Activated gamma-delta T cell (primary cell): ENCODE data around the gene PPTC7.
"Not testable (repeated sequence)": the region's sequence is repeated elsewhere in the genome, so short reads cannot be mapped to it uniquely, and the experiment has no call there.

Source experiments
- DNase-seq: peaks from one replicate; lab custom pipeline; 2025; lab: John Stamatoyannopoulos, UW

The PPTC7 gene

GRCh38 chr12:110585231-110585799, 2.2 kb upstream of the PPTC7 start:
- no peak for DNase-seq

GRCh38 chr12:110582276-110583136, 612 bp downstream of the PPTC7 start:
- DNase-seq, result peak; percentile 74

GRCh38 chr12:110581931-110582275, 1.2 kb downstream of the PPTC7 start:
- no peak for DNase-seq

DNA sequence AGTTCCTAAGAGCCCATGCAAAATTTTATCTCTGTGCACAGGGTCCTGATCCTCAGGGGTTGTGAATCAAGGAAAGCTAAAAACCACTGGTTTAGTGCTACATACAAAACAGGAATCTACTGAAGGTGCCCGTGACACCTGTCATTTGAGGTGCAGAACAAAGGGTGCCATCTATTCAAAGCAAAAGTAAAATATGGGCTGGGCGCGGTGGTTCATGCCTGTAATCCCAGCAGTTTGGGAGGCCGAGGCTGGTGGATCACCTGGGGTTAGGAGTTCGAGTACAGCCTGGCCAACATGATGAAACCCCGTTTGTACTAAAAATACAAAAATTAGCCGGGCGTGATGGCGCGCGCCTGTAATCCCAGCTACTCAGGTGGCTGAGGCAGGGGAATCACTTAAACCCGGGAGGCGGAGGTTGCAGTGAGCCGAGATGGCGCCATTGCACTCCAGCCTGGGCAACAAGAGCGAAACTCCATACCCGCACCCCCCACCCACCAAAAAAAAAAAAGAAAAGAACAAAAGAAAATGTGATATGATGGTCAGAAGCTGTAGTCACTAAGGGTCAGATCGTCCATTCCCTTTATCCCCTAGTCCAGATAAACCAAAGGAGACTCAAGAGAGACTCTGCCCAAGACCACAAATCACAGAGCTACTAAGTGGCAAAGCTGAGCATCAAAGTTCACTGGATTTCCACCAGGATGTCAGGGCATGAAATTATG, 3.4 kb downstream of the PPTC7 start:
- no peak for DNase-seq

- no peak for DNase-seq
Measured at GRCh38 chr12:110578694-110579534, 4.2 kb downstream of the PPTC7 start.

- DNase-seq, result no peak
Measured at GRCh38 chr12:110577864-110578693, 5.0 kb downstream of the PPTC7 start.

- no peak for DNase-seq
Measured at GRCh38 chr12:110576504-110576903, 6.6 kb downstream of the PPTC7 start.

- DNase-seq, result no peak
Measured at GRCh38 chr12:110575326-110575725, 7.8 kb downstream of the PPTC7 start.

DNA sequence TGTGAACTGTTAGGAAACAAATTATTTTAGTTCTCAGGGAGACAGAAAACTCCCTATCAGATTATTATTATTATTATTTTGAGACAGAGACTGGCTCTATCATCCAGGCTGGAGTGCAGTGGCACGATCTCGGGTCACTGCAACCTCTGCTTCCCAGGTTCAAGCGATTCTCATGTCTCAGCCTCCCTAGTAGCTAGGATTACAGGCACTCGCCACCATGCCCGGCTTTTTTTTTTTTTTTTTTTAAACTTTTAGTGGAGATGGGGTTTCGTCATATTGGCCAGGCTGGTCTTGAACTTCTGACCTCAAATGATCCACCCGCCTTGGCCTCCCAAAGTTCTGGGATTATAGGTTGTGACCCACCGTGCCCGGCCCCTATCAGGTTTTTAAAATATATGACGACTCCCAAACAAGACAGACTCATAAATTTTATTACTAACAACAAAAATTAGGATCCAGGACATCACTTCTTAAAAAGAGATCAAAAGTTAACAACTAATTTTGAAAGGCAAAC, 8.3 kb downstream of the PPTC7 start:
- not testable (repeated sequence) for DNase-seq

DNA sequence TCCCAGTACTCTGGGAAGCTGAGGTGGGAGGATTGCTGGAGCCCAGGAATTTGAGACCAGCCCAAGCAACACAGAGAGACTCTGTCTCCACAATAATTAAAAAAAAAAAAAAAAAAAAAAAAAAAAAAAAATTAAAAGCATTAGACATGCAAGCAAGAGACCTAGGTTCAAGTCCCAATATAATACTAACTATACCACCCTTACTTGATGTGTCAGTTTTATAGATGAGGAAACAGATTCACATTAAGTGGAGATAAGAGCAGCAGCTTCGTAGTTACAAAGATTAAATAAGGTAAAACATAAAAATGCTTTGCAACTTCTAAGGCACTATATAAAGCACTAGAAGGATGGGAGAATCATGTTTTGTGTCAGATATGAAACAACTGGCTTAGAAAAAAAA, 9.1 kb downstream of the PPTC7 start:
- no peak for DNase-seq

DNA sequence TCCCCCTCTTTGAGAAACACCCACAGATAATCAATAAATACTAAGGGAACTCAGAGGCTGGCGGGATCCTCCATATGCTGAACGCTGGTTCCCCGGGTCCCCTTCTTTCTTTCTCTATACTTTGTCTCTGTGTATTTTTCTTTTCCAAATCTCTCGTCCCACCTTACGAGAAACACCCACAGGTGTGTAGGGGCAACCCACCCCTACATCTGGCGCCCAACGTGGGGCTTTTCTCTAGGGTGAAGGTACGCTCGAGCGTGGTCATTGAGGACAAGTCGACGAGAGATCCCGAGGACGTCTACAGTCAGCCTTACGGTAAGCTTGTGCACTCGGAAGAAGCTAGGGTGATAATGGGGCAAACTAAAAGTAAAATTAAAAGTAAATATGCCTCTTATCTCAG, 12.3 kb downstream of the PPTC7 start:
- not testable (repeated sequence) for DNase-seq

DNA sequence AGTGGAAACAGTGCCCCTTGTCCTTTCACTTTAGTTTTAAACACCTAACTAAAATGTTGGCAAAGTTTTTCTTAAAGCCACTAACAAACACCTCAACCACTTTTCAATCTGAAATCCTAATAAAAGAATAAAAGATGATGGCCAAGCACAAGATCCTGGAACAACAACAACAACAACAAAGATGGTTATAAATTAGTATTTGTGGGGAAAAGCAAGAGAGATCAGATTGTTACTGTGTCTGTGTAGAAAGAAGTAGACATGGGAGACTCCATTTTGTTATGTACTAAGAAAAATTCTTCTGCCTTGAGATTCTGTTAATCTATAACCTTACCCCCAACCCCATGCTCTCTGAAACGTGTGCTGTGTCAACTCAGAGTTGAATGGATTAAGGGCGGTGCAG, 13.3 kb downstream of the PPTC7 start:
- not testable (repeated sequence) for DNase-seq

DNA sequence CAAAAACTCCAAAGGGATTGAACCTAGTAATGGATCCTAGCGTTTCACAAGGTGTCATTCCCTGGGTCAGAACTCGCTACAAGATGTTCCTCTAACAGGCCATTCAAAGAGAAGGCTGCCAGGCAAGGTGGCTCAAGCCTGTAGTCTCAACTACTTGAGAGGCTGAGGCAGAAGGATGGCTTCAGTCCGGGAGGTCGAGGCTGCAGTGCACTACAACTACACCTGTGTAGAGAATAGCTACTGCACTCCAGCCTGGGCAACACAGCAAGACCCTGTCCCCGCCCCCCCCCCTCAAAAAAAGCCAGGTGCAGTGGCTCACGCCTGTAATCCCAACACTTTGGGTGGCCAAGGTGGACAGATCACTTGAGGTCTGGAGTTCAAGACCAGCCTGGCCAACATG, 14.4 kb downstream of the PPTC7 start:
- no peak for DNase-seq

DNA sequence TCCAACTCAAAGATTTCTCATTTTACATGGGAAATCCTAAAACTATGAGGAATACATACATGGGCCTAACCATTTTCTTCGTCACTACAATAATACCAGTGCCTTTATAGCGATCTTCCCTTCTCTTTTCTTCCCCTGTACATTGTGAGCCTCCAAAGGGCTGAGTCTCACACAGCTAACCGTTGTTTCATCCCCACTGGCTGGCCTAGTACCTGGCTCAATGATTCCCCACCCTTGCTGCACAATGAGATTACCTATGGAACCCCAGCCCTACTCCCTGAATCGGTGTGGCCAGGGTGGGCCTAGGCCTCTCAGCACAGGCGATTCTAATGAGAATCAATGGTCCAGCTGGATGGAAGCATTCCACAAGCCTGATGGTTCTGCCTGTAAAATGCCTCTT, 16.1 kb downstream of the PPTC7 start:
- no peak for DNase-seq

DNA sequence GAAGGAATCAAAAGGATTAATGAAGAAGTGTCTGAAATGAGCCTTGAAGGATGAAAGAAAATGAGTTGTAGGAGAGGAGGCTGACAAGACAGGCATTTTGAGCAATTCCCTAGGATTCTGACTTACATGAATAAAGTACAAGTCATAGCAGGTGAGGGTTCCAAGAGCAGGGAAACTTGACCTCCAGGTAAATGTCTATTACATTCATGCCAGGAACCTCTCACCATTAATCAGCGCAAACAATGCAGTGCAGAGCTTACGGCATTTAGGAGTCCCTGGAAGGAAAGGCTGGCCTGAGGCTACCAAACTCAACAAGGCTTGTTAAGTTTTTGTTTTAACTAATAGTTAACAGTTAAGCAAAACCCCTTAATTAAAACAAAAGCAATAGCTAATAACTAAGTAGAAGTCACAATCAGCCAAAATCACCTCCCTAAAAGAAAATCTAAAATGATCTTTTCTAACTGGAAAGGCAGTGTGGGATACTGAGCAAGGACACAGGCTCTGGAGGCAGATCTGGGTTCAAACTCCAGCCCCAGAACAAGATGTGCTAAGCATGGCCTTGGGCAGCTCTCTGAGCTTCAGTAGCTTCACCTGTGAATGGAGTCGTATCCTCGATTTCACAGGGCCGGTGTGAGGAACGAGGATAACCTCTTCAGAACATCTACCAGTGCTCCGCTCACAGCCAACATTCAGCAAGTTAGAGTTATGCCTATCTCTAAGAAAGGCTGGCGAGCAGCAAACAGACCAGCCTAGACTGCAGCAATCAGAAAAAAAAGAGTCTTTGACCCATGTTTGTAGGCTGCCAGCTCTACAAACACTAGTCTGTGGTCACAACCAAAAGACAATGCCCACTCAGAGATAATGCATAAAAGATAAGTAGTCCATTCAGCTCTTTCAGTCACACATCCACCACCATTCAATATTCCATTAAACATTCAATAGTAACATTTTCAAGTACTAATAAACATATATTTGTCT, 16.9 kb downstream of the PPTC7 start:
- no peak for DNase-seq

GRCh38 chr12:110564471-110564991, 18.6 kb downstream of the PPTC7 start:
- no peak for DNase-seq

GRCh38 chr12:110563702-110564470, 19.2 kb downstream of the PPTC7 start:
- no peak for DNase-seq

GRCh38 chr12:110562386-110562785, 20.7 kb downstream of the PPTC7 start:
- not testable (repeated sequence) for DNase-seq
